Retinal pigment epithelial cell (primary cell): ENCODE measurements around the gene UBE4A.

ENCODE experiments used
- DNase-seq: peaks from one replicate; pipeline ENCODE4 v3.0.0-alpha.2; 2010; ENCODE audit warnings: low read depth
- H3K4me3 ChIP-seq: 2 replicates; pipeline ENCODE4 v1.5.1; 2011; ENCODE audit warnings: mild to moderate bottlenecking, low read length, control low read depth, moderate library complexity
- TF ChIP-seq, protein P1 (sequence below): conservative IDR thresholded peaks from 2 replicates; pipeline ENCODE4 v1.5.1; 2011; ENCODE audit warnings: low read depth, low read length, control low read depth, inconsistent platforms

The UBE4A gene

DNA sequence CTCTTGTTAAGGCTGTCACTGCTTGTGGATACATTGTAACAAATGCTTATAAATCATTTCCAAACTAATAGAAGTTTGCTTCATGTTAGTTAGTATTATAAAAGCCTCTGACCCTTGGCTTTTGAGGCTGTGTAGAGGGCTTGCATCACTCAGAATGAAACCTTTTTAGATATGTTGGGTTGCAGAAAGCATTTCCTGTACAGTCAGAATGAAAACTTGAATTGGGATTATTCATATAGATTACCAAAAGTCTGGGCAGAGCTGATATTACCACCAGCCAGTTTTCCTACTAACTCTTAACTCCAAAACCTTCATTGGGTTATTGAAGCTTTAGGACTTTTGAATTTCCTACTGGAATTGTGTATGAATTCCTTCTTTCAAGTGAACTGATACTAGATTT, 88.9 kb downstream of the UBE4A start:
- no peak overlapping the region for H3K4me3 ChIP-seq
- DNase-seq = no peak

More for the DNA sequence above, 88.9 kb downstream of the UBE4A start:
- TF ChIP-seq, protein P1, sequence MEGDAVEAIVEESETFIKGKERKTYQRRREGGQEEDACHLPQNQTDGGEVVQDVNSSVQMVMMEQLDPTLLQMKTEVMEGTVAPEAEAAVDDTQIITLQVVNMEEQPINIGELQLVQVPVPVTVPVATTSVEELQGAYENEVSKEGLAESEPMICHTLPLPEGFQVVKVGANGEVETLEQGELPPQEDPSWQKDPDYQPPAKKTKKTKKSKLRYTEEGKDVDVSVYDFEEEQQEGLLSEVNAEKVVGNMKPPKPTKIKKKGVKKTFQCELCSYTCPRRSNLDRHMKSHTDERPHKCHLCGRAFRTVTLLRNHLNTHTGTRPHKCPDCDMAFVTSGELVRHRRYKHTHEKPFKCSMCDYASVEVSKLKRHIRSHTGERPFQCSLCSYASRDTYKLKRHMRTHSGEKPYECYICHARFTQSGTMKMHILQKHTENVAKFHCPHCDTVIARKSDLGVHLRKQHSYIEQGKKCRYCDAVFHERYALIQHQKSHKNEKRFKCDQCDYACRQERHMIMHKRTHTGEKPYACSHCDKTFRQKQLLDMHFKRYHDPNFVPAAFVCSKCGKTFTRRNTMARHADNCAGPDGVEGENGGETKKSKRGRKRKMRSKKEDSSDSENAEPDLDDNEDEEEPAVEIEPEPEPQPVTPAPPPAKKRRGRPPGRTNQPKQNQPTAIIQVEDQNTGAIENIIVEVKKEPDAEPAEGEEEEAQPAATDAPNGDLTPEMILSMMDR = no peak
